ENCODE results near the gene C2CD2L. TPM values are rescaled to one million over a fixed set of nuclear protein-coding genes. Genes with fewer than 3 reads are reported as not detected.

Gene C2CD2L
- total and polyA plus RNA-seq, 2 of the 13 experiments (the other 11 are each of a cell fraction or from before 2014, with no cell fraction given): 3.7 to 5.5 TPM

GRCh38 chr11:119084663-119085436 is 22.3 kb upstream of the C2CD2L start, which contains the start of gene HMBS (continued):
- TF ChIP-seq KDM2A (CRISPR knock-in tag; IDR thresholded peaks at IDR 0.05; ENCODE audit: borderline replicate concordance, low read depth) (peak; percentile 88), IKZF5 (CRISPR knock-in tag; IDR thresholded peaks at IDR 0.05) (peak; percentile 72), FOXJ3 (CRISPR knock-in tag; IDR thresholded peaks at IDR 0.05; ENCODE audit: borderline replicate concordance) (no peak), TBL1XR1 (IDR thresholded peaks at IDR 0.05; ENCODE audit: borderline replicate concordance, low read length, partially characterized antibody) (no peak), ZNF782 (CRISPR knock-in tag; IDR thresholded peaks at IDR 0.05; ENCODE audit: borderline replicate concordance) (peak; percentile 87; the same call in 1 of the 2 replicates), NR2F2 (IDR thresholded peaks at IDR 0.05; ENCODE audit: borderline replicate concordance, low read depth) (peak; percentile 33; the same call in 1 of the 2 replicates), GMEB1 (CRISPR knock-in tag; IDR thresholded peaks at IDR 0.05; ENCODE audit: borderline replicate concordance) (0 out of 2 replicates have a peak, but pooled peaks have one; percentile 44), REPIN1 (CRISPR knock-in tag; IDR thresholded peaks at IDR 0.05; ENCODE audit: borderline replicate concordance, low read depth) (peak; percentile 84), PTBP1 (IDR thresholded peaks at IDR 0.05; ENCODE audit: low read depth, low read length, poor library complexity, severe bottlenecking) (peak; percentile 100), FLYWCH1 (CRISPR knock-in tag; IDR thresholded peaks at IDR 0.05) (no peak), ATM (IDR thresholded peaks at IDR 0.05; ENCODE audit: borderline replicate concordance) (no peak), ZNF879 (CRISPR knock-in tag; IDR thresholded peaks at IDR 0.05) (no peak), ZNF431 (CRISPR knock-in tag; IDR thresholded peaks at IDR 0.05; ENCODE audit: borderline replicate concordance, low read depth) (no peak), GATAD1 (CRISPR knock-in tag; IDR thresholded peaks at IDR 0.05) (peak; percentile 91), MIER3 (CRISPR knock-in tag; IDR thresholded peaks at IDR 0.05; ENCODE audit: borderline replicate concordance) (no peak), ZFYVE20 (CRISPR knock-in tag; IDR thresholded peaks at IDR 0.05; ENCODE audit: borderline replicate concordance, low read depth) (no peak), ZBTB38 (CRISPR knock-in tag; IDR thresholded peaks at IDR 0.05) (peak; percentile 24; the same call in 1 of the 2 replicates), ZFAT (CRISPR knock-in tag; conservative IDR thresholded peaks at IDR 0.05) (no peak), CSRNP2 (CRISPR knock-in tag; conservative IDR thresholded peaks at IDR 0.05; ENCODE audit: low read depth) (no peak), SKI (IDR thresholded peaks at IDR 0.05; ENCODE audit: partially characterized antibody) (no peak)
- TF ChIP-seq, protein P1, sequence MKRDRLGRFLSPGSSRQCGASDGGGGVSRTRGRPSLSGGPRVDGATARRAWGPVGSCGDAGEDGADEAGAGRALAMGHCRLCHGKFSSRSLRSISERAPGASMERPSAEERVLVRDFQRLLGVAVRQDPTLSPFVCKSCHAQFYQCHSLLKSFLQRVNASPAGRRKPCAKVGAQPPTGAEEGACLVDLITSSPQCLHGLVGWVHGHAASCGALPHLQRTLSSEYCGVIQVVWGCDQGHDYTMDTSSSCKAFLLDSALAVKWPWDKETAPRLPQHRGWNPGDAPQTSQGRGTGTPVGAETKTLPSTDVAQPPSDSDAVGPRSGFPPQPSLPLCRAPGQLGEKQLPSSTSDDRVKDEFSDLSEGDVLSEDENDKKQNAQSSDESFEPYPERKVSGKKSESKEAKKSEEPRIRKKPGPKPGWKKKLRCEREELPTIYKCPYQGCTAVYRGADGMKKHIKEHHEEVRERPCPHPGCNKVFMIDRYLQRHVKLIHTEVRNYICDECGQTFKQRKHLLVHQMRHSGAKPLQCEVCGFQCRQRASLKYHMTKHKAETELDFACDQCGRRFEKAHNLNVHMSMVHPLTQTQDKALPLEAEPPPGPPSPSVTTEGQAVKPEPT (CRISPR knock-in tag; IDR thresholded peaks at IDR 0.05; ENCODE audit: low read depth): peak; percentile 36; the same call in 1 of the 2 replicates

Data from HepG2 (cell line).